Stimulated activated CD4-positive, alpha-beta T cell treated with anti-CD3 and anti-CD28 coated beads, Interleukin-4, amount 100 ng/mL, for 48 hours (primary cell): ENCODE results near the gene MFNG.
A peak's percentile ranks its signal among the peaks of the same experiment; 100 is the strongest.
"Not testable (repeated sequence)": the region's sequence is repeated elsewhere in the genome, so short reads cannot be mapped to it uniquely, and the experiment has no call there.

Experiments
- DNase-seq, 2 donors: peaks; one replicate each; pipeline ENCODE4 v3.0.0-alpha.2; 2020; ENCODE audit warnings: low read depth in 2 of 2

Gene MFNG

GRCh38 chr22:37473437-37473946 is 12.7 kb downstream of the MFNG start:
- DNase-seq, result no peak

GRCh38 chr22:37472418-37473006 is 13.7 kb downstream of the MFNG start:
- no peak for DNase-seq

GRCh38 chr22:37471727-37472417 is 14.3 kb downstream of the MFNG start:
- DNase-seq, result no peak

GRCh38 chr22:37470087-37470445 is 16.1 kb downstream of the MFNG start:
- no peak for DNase-seq

- no peak for DNase-seq
These were observed 16.6 kb downstream of the MFNG start for GRCh38 chr22:37469416-37470086.

- not testable (repeated sequence) for DNase-seq
These were observed 17.9 kb downstream of the MFNG start for GRCh38 chr22:37468201-37468695.

GRCh38 chr22:37467391-37467955 is 18.7 kb downstream of the MFNG start:
- no peak for DNase-seq

- DNase-seq, result no peak
These were observed 22.0 kb downstream of the MFNG start for GRCh38 chr22:37464181-37464580.

- no peak for DNase-seq
These were observed 23.2 kb downstream of the MFNG start for GRCh38 chr22:37462983-37463382.

- no peak for DNase-seq
These were observed 23.7 kb downstream of the MFNG start for GRCh38 chr22:37462436-37462835.

- DNase-seq, result no peak
These were observed 24.2 kb downstream of the MFNG start for GRCh38 chr22:37461961-37462360.

GRCh38 chr22:37460684-37461083 is 25.5 kb downstream of the MFNG start:
- no peak for DNase-seq

- DNase-seq, result no peak
These were observed 27.0 kb downstream of the MFNG start for GRCh38 chr22:37459206-37459605.

- DNase-seq, result peak; percentile 76 to 92
These were observed 28.9 kb downstream of the MFNG start for GRCh38 chr22:37457093-37457893.

GRCh38 chr22:37456346-37456745 is 29.8 kb downstream of the MFNG start:
- no peak for DNase-seq

GRCh38 chr22:37455896-37456295 is 30.3 kb downstream of the MFNG start:
- no peak for DNase-seq

- DNase-seq, result no peak
These were observed 31.1 kb downstream of the MFNG start for GRCh38 chr22:37454857-37455686.

- DNase-seq, result no peak
These were observed 32.5 kb downstream of the MFNG start for GRCh38 chr22:37453696-37454095.

GRCh38 chr22:37451218-37451617 is 35.0 kb downstream of the MFNG start:
- DNase-seq, result no peak

GRCh38 chr22:37449331-37450001 is 36.7 kb downstream of the MFNG start:
- no peak for DNase-seq
